ENCODE data around the gene DBI.
"Not testable (repeated sequence)": the region's sequence is repeated elsewhere in the genome, so short reads cannot be mapped to it uniquely, and the experiment has no call there.

The DBI gene

GRCh38 chr2:119364798-119365197, 2.0 kb upstream of the DBI start:
- in situ Hi-C loops (cut with MboI; ENCODE audit: low sequenced_read_pairs): no loop called here

- in situ Hi-C loops (cut with MboI; ENCODE audit: low sequenced_read_pairs): no loop called here
Measured at GRCh38 chr2:119365436-119365835, 1.3 kb upstream of the DBI start.

GRCh38 chr2:119366161-119366648, 572 bp upstream of the DBI start:
- in situ Hi-C loops (cut with MboI; ENCODE audit: low sequenced_read_pairs): no loop called here

- in situ Hi-C loops (cut with MboI; ENCODE audit: low sequenced_read_pairs): no loop called here
Measured at GRCh38 chr2:119367472-119368099, 809 bp downstream of the DBI start.

- in situ Hi-C loops (cut with MboI; ENCODE audit: low sequenced_read_pairs): no loop called here
Measured at GRCh38 chr2:119369845-119370244, 3.1 kb downstream of the DBI start.

GRCh38 chr2:119371111-119371510, 4.3 kb downstream of the DBI start:
- in situ Hi-C loops (cut with MboI; ENCODE audit: low sequenced_read_pairs): no loop called here

GRCh38 chr2:119372778-119373568, 6.2 kb downstream of the DBI start:
- in situ Hi-C loops (cut with MboI; ENCODE audit: low sequenced_read_pairs): no loop called here

- in situ Hi-C loops (cut with MboI; ENCODE audit: low sequenced_read_pairs): not testable (repeated sequence)
Measured at GRCh38 chr2:119373907-119374745, 7.3 kb downstream of the DBI start.

- in situ Hi-C loops (cut with MboI; ENCODE audit: low sequenced_read_pairs): not testable (repeated sequence)
Measured at GRCh38 chr2:119376406-119376805, 9.6 kb downstream of the DBI start.

- in situ Hi-C loops (cut with MboI; ENCODE audit: low sequenced_read_pairs): no loop called here
Measured at GRCh38 chr2:119376810-119377209, 10.0 kb downstream of the DBI start.

GRCh38 chr2:119377294-119377992, 10.7 kb downstream of the DBI start:
- in situ Hi-C loops (cut with MboI; ENCODE audit: low sequenced_read_pairs): no loop called here

- in situ Hi-C loops (cut with MboI; ENCODE audit: low sequenced_read_pairs): no loop called here
Measured at GRCh38 chr2:119377993-119378345, 11.2 kb downstream of the DBI start.

- in situ Hi-C loops (cut with MboI; ENCODE audit: low sequenced_read_pairs): no loop called here
Measured at GRCh38 chr2:119378566-119378965, 11.8 kb downstream of the DBI start.

GRCh38 chr2:119383410-119384140, 16.8 kb downstream of the DBI start:
- in situ Hi-C loops (cut with MboI; ENCODE audit: low sequenced_read_pairs): no loop called here

- in situ Hi-C loops (cut with MboI; ENCODE audit: low sequenced_read_pairs): no loop called here
Measured at GRCh38 chr2:119384971-119385370, 18.2 kb downstream of the DBI start.

GRCh38 chr2:119385466-119385865, 18.7 kb downstream of the DBI start:
- in situ Hi-C loops (cut with MboI; ENCODE audit: low sequenced_read_pairs): no loop called here

- in situ Hi-C loops (cut with MboI; ENCODE audit: low sequenced_read_pairs): no loop called here
Measured at GRCh38 chr2:119387381-119388129, 20.8 kb downstream of the DBI start.

GRCh38 chr2:119389615-119390306, 23.0 kb downstream of the DBI start:
- in situ Hi-C loops (cut with MboI; ENCODE audit: low sequenced_read_pairs): no loop called here

All from HL-60/S4 (cell line).